Esophagus mucosa (tissue), 1 donor: ENCODE results near the gene ATF6. TPM values are rescaled to one million over a fixed set of nuclear protein-coding genes. Genes with fewer than 3 reads are reported as not detected.
A peak's percentile ranks its signal among the peaks of the same experiment; 100 is the strongest.

Experiments used
- ATAC-seq: fragments of 200-7000 bp; cut with Tn5 transposase; one replicate; pipeline ENCODE4 v1.9.1; 2020
- total RNA-seq: library from RNA; stranded (reverse); gene quantifications from one replicate; pipeline ENCODE4 v1.2.4, GENCODE V29; 2023
- donor health status: DM: yes; HTN: yes; CAD: no.

The ATF6 gene
- total RNA-seq, 1 donor from 2014 or later = 11.4 TPM

GRCh38 chr1:161900160-161900559 is 134.0 kb downstream of the ATF6 start:
- no peak for ATAC-seq

GRCh38 chr1:161902182-161902581 is 136.1 kb downstream of the ATF6 start:
- ATAC-seq = no peak

- peak; percentile 73 for ATAC-seq
Observed at GRCh38 chr1:161905269-161905884, 139.3 kb downstream of the ATF6 start.

GRCh38 chr1:161907265-161907664 is 141.1 kb downstream of the ATF6 start:
- ATAC-seq = no peak

- ATAC-seq = no peak
Observed at GRCh38 chr1:161908264-161908663, 142.1 kb downstream of the ATF6 start.

GRCh38 chr1:161910604-161911003 is 144.5 kb downstream of the ATF6 start:
- no peak for ATAC-seq

- ATAC-seq = no peak
Observed at GRCh38 chr1:161913482-161914140, 147.5 kb downstream of the ATF6 start.

- ATAC-seq = no peak
Observed at GRCh38 chr1:161914595-161914994, 148.5 kb downstream of the ATF6 start.

GRCh38 chr1:161915051-161915503 is 149.0 kb downstream of the ATF6 start:
- ATAC-seq = no peak

GRCh38 chr1:161915978-161916377 is 149.9 kb downstream of the ATF6 start:
- no peak for ATAC-seq

GRCh38 chr1:161919229-161919628 is 153.1 kb downstream of the ATF6 start:
- no peak for ATAC-seq

GRCh38 chr1:161921491-161921890 is 155.4 kb downstream of the ATF6 start:
- no peak for ATAC-seq

- no peak for ATAC-seq
Observed at GRCh38 chr1:161921990-161922389, 155.9 kb downstream of the ATF6 start.

- no peak for ATAC-seq
Observed at GRCh38 chr1:161928056-161928455, 161.9 kb downstream of the ATF6 start.

- no peak for ATAC-seq
Observed at GRCh38 chr1:161929137-161929536, 163.0 kb downstream of the ATF6 start.

- ATAC-seq = no peak
Observed at GRCh38 chr1:161930064-161930463, 163.9 kb downstream of the ATF6 start.

GRCh38 chr1:161932668-161933067 is 166.5 kb downstream of the ATF6 start:
- no peak for ATAC-seq

GRCh38 chr1:161933592-161934588 is 167.8 kb downstream of the ATF6 start:
- no peak for ATAC-seq

GRCh38 chr1:161935264-161935663 is 169.1 kb downstream of the ATF6 start:
- ATAC-seq = no peak

GRCh38 chr1:161936786-161937185 is 170.7 kb downstream of the ATF6 start:
- ATAC-seq = peak; percentile 98

GRCh38 chr1:161940866-161941591 is 174.9 kb downstream of the ATF6 start:
- ATAC-seq = no peak

GRCh38 chr1:161941726-161942436 is 175.8 kb downstream of the ATF6 start:
- ATAC-seq = no peak
